PC-9 (cell line): ENCODE data around the gene RNF151.

Experiments used
- EZH2 ChIP-seq: fragments of 200-600 bp; sonication (generic); IDR thresholded peaks from 2 replicates; pipeline ENCODE4 v1.8.0; 2017; ENCODE audit warnings: antibody characterized with exemption, low read depth
- TF ChIP-seq, protein P1 (sequence below): fragments of 200-600 bp; sonication (generic); conservative IDR thresholded peaks from 2 replicates; pipeline ENCODE4 v1.6.1; 2017; ENCODE audit warnings: mixed run types, antibody characterized with exemption, mild to moderate bottlenecking, moderate library complexity

DNA sequence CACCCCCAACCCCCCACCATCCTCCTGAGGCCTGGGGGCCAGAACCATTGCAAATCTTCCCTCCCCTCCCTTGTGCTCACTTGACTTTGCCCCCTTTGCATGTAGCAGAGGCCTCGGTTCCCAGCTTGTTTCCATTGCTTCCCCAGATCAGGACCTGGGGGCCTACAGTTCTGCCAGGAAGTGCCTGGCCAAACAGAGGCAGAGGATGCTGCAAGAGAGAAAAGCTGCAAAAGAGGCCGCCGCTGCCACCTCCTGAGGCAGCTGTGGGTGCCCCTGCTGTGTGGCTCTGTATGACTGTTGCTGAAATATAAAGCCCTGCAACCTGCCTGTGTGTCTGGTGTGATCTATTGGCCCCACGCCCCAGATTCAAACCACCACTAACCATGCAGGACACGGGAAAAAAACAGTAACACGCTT, 5.0 kb upstream of the RNF151 start:
- TF ChIP-seq, protein P1, sequence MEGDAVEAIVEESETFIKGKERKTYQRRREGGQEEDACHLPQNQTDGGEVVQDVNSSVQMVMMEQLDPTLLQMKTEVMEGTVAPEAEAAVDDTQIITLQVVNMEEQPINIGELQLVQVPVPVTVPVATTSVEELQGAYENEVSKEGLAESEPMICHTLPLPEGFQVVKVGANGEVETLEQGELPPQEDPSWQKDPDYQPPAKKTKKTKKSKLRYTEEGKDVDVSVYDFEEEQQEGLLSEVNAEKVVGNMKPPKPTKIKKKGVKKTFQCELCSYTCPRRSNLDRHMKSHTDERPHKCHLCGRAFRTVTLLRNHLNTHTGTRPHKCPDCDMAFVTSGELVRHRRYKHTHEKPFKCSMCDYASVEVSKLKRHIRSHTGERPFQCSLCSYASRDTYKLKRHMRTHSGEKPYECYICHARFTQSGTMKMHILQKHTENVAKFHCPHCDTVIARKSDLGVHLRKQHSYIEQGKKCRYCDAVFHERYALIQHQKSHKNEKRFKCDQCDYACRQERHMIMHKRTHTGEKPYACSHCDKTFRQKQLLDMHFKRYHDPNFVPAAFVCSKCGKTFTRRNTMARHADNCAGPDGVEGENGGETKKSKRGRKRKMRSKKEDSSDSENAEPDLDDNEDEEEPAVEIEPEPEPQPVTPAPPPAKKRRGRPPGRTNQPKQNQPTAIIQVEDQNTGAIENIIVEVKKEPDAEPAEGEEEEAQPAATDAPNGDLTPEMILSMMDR: no peak
- no peak for TF ChIP-seq EZH2
